GM19467 (cell line): Measurements from ENCODE around the gene OGA.

Source experiments
- ATAC-seq: cut with Tn5 transposase; IDR thresholded peaks from one replicate; pipeline ENCODE4 v1.9.1; 2021; ENCODE audit warnings: mild to moderate bottlenecking, moderate library complexity; ENCODE audit not compliant: unreplicated experiment

The OGA gene

GRCh38 chr10:101818119-101818871 is at the start of gene OGA:
TSS of gene OGA (minus strand) at chr10:101818444. CDS start at chr10:101818022, 422 bp downstream.
- peak; percentile 87 for ATAC-seq

GRCh38 chr10:101867931-101868330 is 49.7 kb upstream of the OGA start:
- ATAC-seq: no peak

GRCh38 chr10:101859530-101859929 is 41.3 kb upstream of the OGA start:
- ATAC-seq: no peak

- peak; percentile 57 for ATAC-seq
Observed at GRCh38 chr10:101858723-101859500, 40.7 kb upstream of the OGA start.

- no peak for ATAC-seq
Observed at GRCh38 chr10:101857802-101858476, 39.7 kb upstream of the OGA start.

GRCh38 chr10:101856626-101857025 is 38.4 kb upstream of the OGA start:
- ATAC-seq: no peak

- no peak for ATAC-seq
Observed at GRCh38 chr10:101851411-101852116, 33.3 kb upstream of the OGA start.

- ATAC-seq: no peak
Observed at GRCh38 chr10:101850749-101851148, 32.5 kb upstream of the OGA start.

GRCh38 chr10:101848894-101849351 is 30.7 kb upstream of the OGA start:
- ATAC-seq: no peak

- ATAC-seq: no peak
Observed at GRCh38 chr10:101848408-101848807, 30.2 kb upstream of the OGA start.

- ATAC-seq: no peak
Observed at GRCh38 chr10:101845893-101846292, 27.6 kb upstream of the OGA start.

- ATAC-seq: no peak
Observed at GRCh38 chr10:101843032-101844021, 25.1 kb upstream of the OGA start, which contains the start of gene KCNIP2. TSS of gene KCNIP2 (minus strand) at chr10:101843800. CDS start at chr10:101843568, 232 bp downstream.

GRCh38 chr10:101841826-101842225 is 23.6 kb upstream of the OGA start:
- ATAC-seq: no peak

GRCh38 chr10:101840741-101841453 is 22.7 kb upstream of the OGA start:
- ATAC-seq: peak; percentile 69

GRCh38 chr10:101840102-101840684 is 21.9 kb upstream of the OGA start:
- no peak for ATAC-seq

GRCh38 chr10:101839416-101840063 is 21.3 kb upstream of the OGA start:
- ATAC-seq: no peak

- ATAC-seq: no peak
Observed at GRCh38 chr10:101839002-101839401, 20.8 kb upstream of the OGA start.

- no peak for ATAC-seq
Observed at GRCh38 chr10:101838416-101838970, 20.2 kb upstream of the OGA start.
